Neural cell (in vitro differentiated cells): Measurements from ENCODE around the gene TRIM29. TPM values are rescaled to one million over a fixed set of nuclear protein-coding genes. Genes with fewer than 3 reads are reported as not detected.

Source experiments
- H2AFZ ChIP-seq: fragments of 200-600, 300-800 bp; sonication (generic), shearing (Covaris generic); 2 replicates; pipeline ENCODE4 v1.6.0; 2014; ENCODE audit warnings: low read depth, mild to moderate bottlenecking, antibody characterized with exemption, low read length, moderate library complexity
- H3F3A ChIP-seq: fragments of 200-600 bp; shearing (Covaris generic); 2 replicates; pipeline ENCODE4 v1.6.1; 2016; ENCODE audit warnings: mild to moderate bottlenecking, moderate library complexity, mixed read lengths, antibody characterized with exemption, low read length; ENCODE audit not compliant: insufficient read depth, poor library complexity, severe bottlenecking
- H3K27ac ChIP-seq: fragments of 200-600, 300-800 bp; sonication (generic), shearing (Covaris generic); 2 replicates; pipeline ENCODE4 v1.5.1; 2014; ENCODE audit warnings: mild to moderate bottlenecking, low read length, moderate library complexity
- H3K27me3 ChIP-seq: fragments of 300-800, 200-600 bp; sonication (generic), shearing (Covaris generic); 2 replicates; pipeline ENCODE4 v1.6.0; 2014; ENCODE audit warnings: mild to moderate bottlenecking, low read depth, low read length, moderate library complexity; ENCODE audit not compliant: insufficient read depth
- H3K36me3 ChIP-seq: fragments of 300-800, 200-600 bp; sonication (generic), shearing (Covaris generic); 2 replicates; pipeline ENCODE4 v1.5.1; 2014; ENCODE audit warnings: mild to moderate bottlenecking, antibody characterized with exemption, low read length, moderate library complexity; ENCODE audit not compliant: insufficient read depth
- H3K4me2 ChIP-seq: fragments of 300-800, 200-600 bp; sonication (generic), shearing (Covaris generic); 2 replicates; pipeline ENCODE4 v1.6.0; 2014; ENCODE audit warnings: mild to moderate bottlenecking, low read length
- H3K4me3 ChIP-seq: fragments of 300-800, 200-600 bp; sonication (generic), shearing (Covaris generic); 2 replicates; pipeline ENCODE4 v1.5.1; 2014; ENCODE audit warnings: mild to moderate bottlenecking, low read length, moderate library complexity
- H3K79me2 ChIP-seq: fragments of 200-600 bp; shearing (Covaris generic); replicated peaks from 2 replicates; pipeline ENCODE4 v1.6.0; 2014; ENCODE audit warnings: mild to moderate bottlenecking, low read length, moderate library complexity; ENCODE audit not compliant: insufficient read depth
- H3K9ac ChIP-seq: fragments of 300-800, 200-600 bp; sonication (generic), shearing (Covaris generic); 2 replicates; pipeline ENCODE4 v1.6.1; 2016; ENCODE audit warnings: mild to moderate bottlenecking, low read length, mixed read lengths
- H3K9me2 ChIP-seq: fragments of 200-600 bp; shearing (Covaris generic); 2 replicates; pipeline ENCODE4 v1.6.1; 2016; ENCODE audit warnings: mild to moderate bottlenecking, low read length, mixed read lengths; ENCODE audit not compliant: insufficient read depth
- H3K9me3 ChIP-seq: fragments of 200-600, 300-800 bp; sonication (generic), shearing (Covaris generic); 2 replicates; pipeline ENCODE4 v1.6.1; 2016; ENCODE audit warnings: mild to moderate bottlenecking, mixed run types, low read length, moderate library complexity, mixed read lengths
- H4K20me1 ChIP-seq: fragments of 200-600 bp; shearing (Covaris generic); 2 replicates; pipeline ENCODE4 v1.6.1; 2016; ENCODE audit warnings: mild to moderate bottlenecking, mixed run types; ENCODE audit not compliant: insufficient read depth
- EP300 ChIP-seq: fragments of 450-650 bp; conservative IDR thresholded peaks from 2 replicates; pipeline ENCODE4 v1.6.1; 2014; ENCODE audit warnings: antibody characterized with exemption, mild to moderate bottlenecking, moderate library complexity; ENCODE audit not compliant: poor library complexity, severe bottlenecking
- EZH2 ChIP-seq: fragments of 200-600, 300-800 bp; shearing (Covaris generic), sonication (generic); IDR thresholded peaks from 2 replicates; pipeline ENCODE4 v1.6.1; 2014; ENCODE audit warnings: antibody characterized with exemption, low read length, borderline replicate concordance, mild to moderate bottlenecking; ENCODE audit not compliant: insufficient read depth, poor library complexity, severe bottlenecking
- MXI1 ChIP-seq: fragments of 450-650 bp; conservative IDR thresholded peaks from 2 replicates; pipeline ENCODE4 v1.6.1; 2014; ENCODE audit warnings: antibody characterized with exemption, mild to moderate bottlenecking; ENCODE audit not compliant: poor library complexity, severe bottlenecking
- POLR2AphosphoS5 ChIP-seq: IDR thresholded peaks from 2 replicates; pipeline ENCODE4 v1.6.1; 2012
- RAD21 ChIP-seq: fragments of 450-650 bp; conservative IDR thresholded peaks from 2 replicates; pipeline ENCODE4 v1.6.1; 2014; ENCODE audit warnings: antibody characterized with exemption, mild to moderate bottlenecking, moderate library complexity
- SMC3 ChIP-seq: fragments of 450-650 bp; conservative IDR thresholded peaks from 2 replicates; pipeline ENCODE4 v1.6.1; 2014; ENCODE audit warnings: antibody characterized with exemption, mild to moderate bottlenecking, moderate library complexity; ENCODE audit not compliant: poor library complexity
- TAF1 ChIP-seq: IDR thresholded peaks from 2 replicates; pipeline ENCODE4 v1.6.1; 2012; ENCODE audit warnings: low read depth
- polyA plus RNA-seq: library from polyadenylated mRNA; depleted of rRNA; stranded (reverse); fragments of >200 nt; gene quantifications from 2 replicates; pipeline ENCODE4 v1.2.3, GENCODE V29; 2014
- TF ChIP-seq, protein P1 (sequence below): IDR thresholded peaks from 2 replicates; pipeline ENCODE4 v1.6.1; 2012; ENCODE audit warnings: borderline replicate concordance
- TF ChIP-seq, protein P2 (sequence below): fragments of 450-650 bp; IDR thresholded peaks from 2 replicates; pipeline ENCODE4 v1.5.1; 2014; ENCODE audit warnings: antibody characterized with exemption, mild to moderate bottlenecking, moderate library complexity; ENCODE audit not compliant: poor library complexity, severe bottlenecking

The TRIM29 gene
- polyA plus RNA-seq, 1 donor from 2014 or later = 0.82 TPM

DNA sequence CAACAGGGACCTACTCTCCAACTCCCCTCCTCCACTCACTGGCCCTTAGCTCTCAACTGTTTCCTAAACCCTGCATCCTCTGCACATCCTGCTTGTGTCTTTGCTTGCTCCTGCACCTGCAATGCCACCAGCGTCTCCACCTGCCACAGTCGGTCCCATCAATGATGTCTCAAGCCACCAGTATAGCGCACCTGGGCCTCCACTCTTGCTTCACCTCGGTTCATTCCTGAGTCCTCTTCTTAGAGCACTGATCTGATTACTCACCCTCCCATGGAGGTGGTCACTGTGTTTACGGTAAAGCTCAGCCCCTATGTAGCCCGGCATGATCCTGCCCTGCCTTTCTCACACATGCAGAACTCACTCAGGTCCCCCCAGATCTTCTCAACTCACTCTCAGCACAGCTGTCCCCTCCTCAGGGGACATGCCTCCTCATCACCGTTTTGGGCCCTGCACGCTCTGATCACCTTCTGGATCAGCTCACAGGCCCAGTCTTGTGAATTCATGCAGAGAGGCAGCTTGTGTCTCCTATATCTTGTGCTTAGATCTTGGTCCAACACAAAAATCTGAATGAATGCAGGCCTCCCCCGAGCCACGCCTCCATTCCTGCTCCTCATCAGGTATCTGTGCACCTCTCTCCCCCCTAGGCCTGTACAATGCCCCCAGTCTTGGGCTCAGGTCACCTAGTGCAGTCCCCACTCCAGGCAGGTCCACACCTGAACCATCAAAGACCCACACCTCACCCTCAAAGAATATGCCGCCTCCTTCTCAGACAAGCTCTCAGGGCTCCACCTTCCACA is 31.4 kb downstream of the TRIM29 start:
- no peaks in the 10 kb centered on the region for H3K79me2 ChIP-seq
- TF ChIP-seq EP300 (no peak), MXI1 (no peak), EZH2 (no peak), POLR2AphosphoS5 (no peak), TAF1 (no peak), RAD21 (no peak), SMC3 (no peak)
- TF ChIP-seq, protein P1, sequence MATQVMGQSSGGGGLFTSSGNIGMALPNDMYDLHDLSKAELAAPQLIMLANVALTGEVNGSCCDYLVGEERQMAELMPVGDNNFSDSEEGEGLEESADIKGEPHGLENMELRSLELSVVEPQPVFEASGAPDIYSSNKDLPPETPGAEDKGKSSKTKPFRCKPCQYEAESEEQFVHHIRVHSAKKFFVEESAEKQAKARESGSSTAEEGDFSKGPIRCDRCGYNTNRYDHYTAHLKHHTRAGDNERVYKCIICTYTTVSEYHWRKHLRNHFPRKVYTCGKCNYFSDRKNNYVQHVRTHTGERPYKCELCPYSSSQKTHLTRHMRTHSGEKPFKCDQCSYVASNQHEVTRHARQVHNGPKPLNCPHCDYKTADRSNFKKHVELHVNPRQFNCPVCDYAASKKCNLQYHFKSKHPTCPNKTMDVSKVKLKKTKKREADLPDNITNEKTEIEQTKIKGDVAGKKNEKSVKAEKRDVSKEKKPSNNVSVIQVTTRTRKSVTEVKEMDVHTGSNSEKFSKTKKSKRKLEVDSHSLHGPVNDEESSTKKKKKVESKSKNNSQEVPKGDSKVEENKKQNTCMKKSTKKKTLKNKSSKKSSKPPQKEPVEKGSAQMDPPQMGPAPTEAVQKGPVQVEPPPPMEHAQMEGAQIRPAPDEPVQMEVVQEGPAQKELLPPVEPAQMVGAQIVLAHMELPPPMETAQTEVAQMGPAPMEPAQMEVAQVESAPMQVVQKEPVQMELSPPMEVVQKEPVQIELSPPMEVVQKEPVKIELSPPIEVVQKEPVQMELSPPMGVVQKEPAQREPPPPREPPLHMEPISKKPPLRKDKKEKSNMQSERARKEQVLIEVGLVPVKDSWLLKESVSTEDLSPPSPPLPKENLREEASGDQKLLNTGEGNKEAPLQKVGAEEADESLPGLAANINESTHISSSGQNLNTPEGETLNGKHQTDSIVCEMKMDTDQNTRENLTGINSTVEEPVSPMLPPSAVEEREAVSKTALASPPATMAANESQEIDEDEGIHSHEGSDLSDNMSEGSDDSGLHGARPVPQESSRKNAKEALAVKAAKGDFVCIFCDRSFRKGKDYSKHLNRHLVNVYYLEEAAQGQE = no peak
- TF ChIP-seq, protein P2, sequence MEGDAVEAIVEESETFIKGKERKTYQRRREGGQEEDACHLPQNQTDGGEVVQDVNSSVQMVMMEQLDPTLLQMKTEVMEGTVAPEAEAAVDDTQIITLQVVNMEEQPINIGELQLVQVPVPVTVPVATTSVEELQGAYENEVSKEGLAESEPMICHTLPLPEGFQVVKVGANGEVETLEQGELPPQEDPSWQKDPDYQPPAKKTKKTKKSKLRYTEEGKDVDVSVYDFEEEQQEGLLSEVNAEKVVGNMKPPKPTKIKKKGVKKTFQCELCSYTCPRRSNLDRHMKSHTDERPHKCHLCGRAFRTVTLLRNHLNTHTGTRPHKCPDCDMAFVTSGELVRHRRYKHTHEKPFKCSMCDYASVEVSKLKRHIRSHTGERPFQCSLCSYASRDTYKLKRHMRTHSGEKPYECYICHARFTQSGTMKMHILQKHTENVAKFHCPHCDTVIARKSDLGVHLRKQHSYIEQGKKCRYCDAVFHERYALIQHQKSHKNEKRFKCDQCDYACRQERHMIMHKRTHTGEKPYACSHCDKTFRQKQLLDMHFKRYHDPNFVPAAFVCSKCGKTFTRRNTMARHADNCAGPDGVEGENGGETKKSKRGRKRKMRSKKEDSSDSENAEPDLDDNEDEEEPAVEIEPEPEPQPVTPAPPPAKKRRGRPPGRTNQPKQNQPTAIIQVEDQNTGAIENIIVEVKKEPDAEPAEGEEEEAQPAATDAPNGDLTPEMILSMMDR = no peak
- H3K9ac ChIP-seq = no peak overlapping the region
- H2AFZ ChIP-seq = no peak overlapping the region
- H3K27me3 ChIP-seq = no peaks in the 10 kb centered on the region
- H3K9me2 ChIP-seq = no peaks in the 10 kb centered on the region
- no peak overlapping the region for H3K4me3 ChIP-seq
- no peak overlapping the region for H3K27ac ChIP-seq
- H3K36me3 ChIP-seq = no peaks in the 10 kb centered on the region
- no peaks in the 10 kb centered on the region for H3K9me3 ChIP-seq
- H3K4me2 ChIP-seq = no peak overlapping the region
- H3F3A ChIP-seq = no peaks in the 10 kb centered on the region
- no peaks in the 10 kb centered on the region for H4K20me1 ChIP-seq

DNA sequence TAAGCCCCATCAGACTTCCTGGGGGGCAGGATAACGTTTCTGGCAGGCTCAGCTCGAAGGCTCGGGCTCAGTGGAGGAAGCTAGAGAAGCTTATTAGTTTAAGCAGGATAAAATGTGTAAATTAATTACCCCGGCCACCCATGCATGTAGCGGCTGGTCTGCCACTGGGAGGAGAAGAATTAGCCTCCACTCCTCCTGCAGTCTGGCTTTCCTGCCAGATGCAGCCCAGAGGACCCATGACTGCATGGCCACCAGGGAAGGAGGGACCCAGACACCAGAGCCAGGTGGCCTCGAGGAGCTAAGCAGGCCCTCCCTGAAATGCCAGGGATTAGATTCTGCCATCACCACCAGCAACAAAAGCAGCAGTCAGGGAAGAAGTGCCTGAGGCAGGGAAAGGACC is 32.3 kb downstream of the TRIM29 start:
- Histone ChIP-seq H3K79me2 (no peaks in the 10 kb centered on the region), H3F3A (no peaks in the 10 kb centered on the region), H3K36me3 (no peaks in the 10 kb centered on the region), H2AFZ (no peak overlapping the region), H4K20me1 (no peaks in the 10 kb centered on the region), H3K9me3 (no peaks in the 10 kb centered on the region), H3K27me3 (no peaks in the 10 kb centered on the region), H3K9ac (no peak overlapping the region), H3K9me2 (no peaks in the 10 kb centered on the region), H3K4me3 (no peak overlapping the region), H3K4me2 (no peak overlapping the region), H3K27ac (no peak overlapping the region)
- TF ChIP-seq, protein P2 = no peak
- TF ChIP-seq, protein P1 = no peak
- TF ChIP-seq POLR2AphosphoS5 (no peak), SMC3 (no peak)
